IMR-90 (cell line): ENCODE measurements around the gene LPGAT1. TPM values are rescaled to one million over a fixed set of nuclear protein-coding genes. Genes with fewer than 3 reads are reported as not detected.

ENCODE experiments used
- ATAC-seq: fragments of 200-7000 bp; cut with Tn5 transposase; 2 replicates; pipeline ENCODE4 v1.9.1; 2020; ENCODE audit warnings: low read depth, mild to moderate bottlenecking, moderate library complexity
- BruUV-seq: library from RNA; stranded (reverse); fragments of 400-500 nt; replicated peaks from 2 replicates; lab custom pipeline; 2021; lab: Mats Ljungman, UMichigan
- CTCF ChIA-PET: fragments of 300-600 bp; formaldehyde crosslinking; extraction: SDS; loops from one replicate; lab custom pipeline; 2021; ENCODE audit warnings: antibody characterized with exemption; lab: Yijun Ruan, JAX
- POLR2A ChIA-PET: fragments of 300-600 bp; sonication (Branson Sonifier 250); formaldehyde crosslinking; loops from one replicate; lab custom pipeline; 2022; ENCODE audit warnings: antibody characterized with exemption; ENCODE audit not compliant: unreplicated experiment; lab: Charles Lee
- DNase-seq: peaks from one replicate; pipeline ENCODE4 v3.0.0; 2013
- H2AFZ ChIP-seq: replicated peaks from 2 replicates; pipeline ENCODE3; 2013; ENCODE audit warnings: low read length, mild to moderate bottlenecking; ENCODE audit not compliant: poor library complexity
- H2AK5ac ChIP-seq: 2 replicates; pipeline ENCODE4 v1.6.1; 2013; ENCODE audit warnings: low read depth, low read length, inconsistent platforms
- H2AK9ac ChIP-seq: replicated peaks from 2 replicates; pipeline ENCODE3; 2013; ENCODE audit warnings: mild to moderate bottlenecking, low read depth, low read length, moderate library complexity; ENCODE audit not compliant: poor library complexity
- H2BK120ac ChIP-seq: 2 replicates; pipeline ENCODE4 v1.6.1; 2013; ENCODE audit warnings: low read depth, low read length, inconsistent platforms
- H2BK15ac ChIP-seq: 3 replicates; pipeline ENCODE4 v1.6.1; 2013; ENCODE audit warnings: low read depth, low read length, inconsistent platforms
- H2BK20ac ChIP-seq: 2 replicates; pipeline ENCODE4 v1.6.1; 2013; ENCODE audit warnings: low read depth, mild to moderate bottlenecking, inconsistent platforms, low read length, moderate library complexity
- H2BK5ac ChIP-seq: 2 replicates; pipeline ENCODE4 v1.6.1; 2013; ENCODE audit warnings: mild to moderate bottlenecking, low read depth, low read length, inconsistent platforms; ENCODE audit not compliant: poor library complexity, severe bottlenecking
- H3K14ac ChIP-seq: replicated peaks from 2 replicates; pipeline ENCODE4 v1.6.1; 2013; ENCODE audit warnings: low read depth, low read length, inconsistent platforms
- H3K18ac ChIP-seq: 2 replicates; pipeline ENCODE4 v1.6.1; 2013; ENCODE audit warnings: low read depth, low read length, control low read depth
- H3K23ac ChIP-seq: 2 replicates; pipeline ENCODE4 v1.6.1; 2013; ENCODE audit warnings: low read depth, low read length, inconsistent platforms
- H3K27ac ChIP-seq: 2 replicates; pipeline ENCODE4 v1.5.1; 2013; ENCODE audit warnings: mild to moderate bottlenecking, control low read depth, low read length; ENCODE audit not compliant: insufficient read depth
- H3K27me3 ChIP-seq: 2 replicates; pipeline ENCODE4 v1.6.1; 2013; ENCODE audit warnings: low read length; ENCODE audit not compliant: control insufficient read depth, insufficient read depth
- H3K36me3 ChIP-seq: 2 replicates; pipeline ENCODE4 v1.6.1; 2013; ENCODE audit warnings: low read length, mixed read lengths; ENCODE audit not compliant: control insufficient read depth, insufficient read depth
- H3K4ac ChIP-seq: 2 replicates; pipeline ENCODE4 v1.6.1; 2013; ENCODE audit warnings: low read depth, low read length, inconsistent platforms
- H3K4me1 ChIP-seq: 2 replicates; pipeline ENCODE4 v1.6.1; 2013; ENCODE audit warnings: low read length, mixed read lengths; ENCODE audit not compliant: control insufficient read depth, insufficient read depth
- H3K4me2 ChIP-seq: 2 replicates; pipeline ENCODE4 v1.6.1; 2013; ENCODE audit warnings: low read depth, mild to moderate bottlenecking, control low read depth, low read length, moderate library complexity
- H3K4me3 ChIP-seq: 2 replicates; pipeline ENCODE4 v1.5.1; 2013; ENCODE audit warnings: low read depth, mild to moderate bottlenecking, control low read depth, low read length, moderate library complexity; ENCODE audit not compliant: insufficient read depth
- H3K56ac ChIP-seq: 2 replicates; pipeline ENCODE4 v1.6.1; 2013; ENCODE audit warnings: low read length, inconsistent platforms; ENCODE audit not compliant: insufficient read depth; ENCODE audit errors: extremely low read depth
- H3K79me1 ChIP-seq, 2 experiments: 2 replicates each; pipeline ENCODE4 v1.6.1; 2013; ENCODE audit warnings: low read length in 2 of 2, inconsistent platforms in 1 of 2, low read depth in 1 of 2
- H3K9ac ChIP-seq: 2 replicates; pipeline ENCODE4 v1.6.1; 2013; ENCODE audit warnings: low read depth, low read length, control low read depth
- H3K9me1 ChIP-seq: 2 replicates; pipeline ENCODE4 v1.6.1; 2013; ENCODE audit warnings: low read length, inconsistent platforms; ENCODE audit not compliant: insufficient read depth
- H3K9me3 ChIP-seq: 2 replicates; pipeline ENCODE4 v1.6.1; 2013; ENCODE audit warnings: low read length; ENCODE audit not compliant: control insufficient read depth, insufficient read depth
- H4K20me1 ChIP-seq: 2 replicates; pipeline ENCODE4 v1.6.1; 2013; ENCODE audit warnings: low read length, inconsistent platforms; ENCODE audit not compliant: insufficient read depth
- H4K5ac ChIP-seq: 2 replicates; pipeline ENCODE4 v1.6.1; 2013; ENCODE audit warnings: mild to moderate bottlenecking, low read depth, low read length, control low read depth
- H4K8ac ChIP-seq, 2 experiments: 2 replicates each; pipeline ENCODE4 v1.6.1; 2013; ENCODE audit warnings: low read depth in 2 of 2, low read length in 2 of 2, control low read depth in 1 of 2, inconsistent platforms in 1 of 2
- H4K91ac ChIP-seq: 2 replicates; pipeline ENCODE4 v1.6.1; 2013; ENCODE audit warnings: low read depth, low read length, inconsistent platforms; ENCODE audit not compliant: insufficient read depth
- BHLHE40 ChIP-seq: fragments of 150-350 bp; IDR thresholded peaks from 2 replicates; pipeline ENCODE4 v1.6.1; 2016; ENCODE audit warnings: mild to moderate bottlenecking, low read depth, low read length
- CEBPB ChIP-seq: IDR thresholded peaks from 2 replicates; pipeline ENCODE4 v1.6.1; 2012; ENCODE audit warnings: low read depth, low read length, improper control_type of control experiment
- CHD1 ChIP-seq: IDR thresholded peaks from 2 replicates; pipeline ENCODE4 v1.6.1; 2012; ENCODE audit warnings: low read depth, low read length, improper control_type of control experiment
- FOS ChIP-seq: fragments of 150-350 bp; IDR thresholded peaks from 2 replicates; pipeline ENCODE4 v1.6.1; 2016; ENCODE audit warnings: low read depth, low read length
- MAFK ChIP-seq: IDR thresholded peaks from 2 replicates; pipeline ENCODE4 v1.6.1; 2012; ENCODE audit warnings: low read depth, low read length, improper control_type of control experiment
- MAZ ChIP-seq: IDR thresholded peaks from 2 replicates; pipeline ENCODE4 v1.6.1; 2012; ENCODE audit warnings: low read depth, mild to moderate bottlenecking, low read length, improper control_type of control experiment, moderate library complexity, borderline replicate concordance
- MXI1 ChIP-seq: IDR thresholded peaks from 2 replicates; pipeline ENCODE4 v1.6.1; 2012; ENCODE audit warnings: low read depth, mild to moderate bottlenecking, low read length, moderate library complexity, borderline replicate concordance
- NFE2L2 ChIP-seq: fragments of 150-350 bp; IDR thresholded peaks from 2 replicates; pipeline ENCODE4 v1.6.1; 2016; ENCODE audit warnings: low read depth, mild to moderate bottlenecking, low read length
- POLR2A ChIP-seq: IDR thresholded peaks from 2 replicates; pipeline ENCODE4 v1.6.1; 2012; ENCODE audit warnings: mild to moderate bottlenecking, low read depth, low read length
- RAD21 ChIP-seq: IDR thresholded peaks from 2 replicates; pipeline ENCODE4 v1.6.1; 2012; ENCODE audit warnings: low read length, improper control_type of control experiment
- RCOR1 ChIP-seq: IDR thresholded peaks from 2 replicates; pipeline ENCODE4 v1.6.1; 2012; ENCODE audit warnings: mild to moderate bottlenecking, low read length, improper control_type of control experiment; ENCODE audit not compliant: insufficient replicate concordance
- RFX5 ChIP-seq: IDR thresholded peaks from 2 replicates; pipeline ENCODE4 v1.8.0; 2012; ENCODE audit warnings: low read depth, mild to moderate bottlenecking, low read length, moderate library complexity
- SMC3 ChIP-seq: fragments of 150-350 bp; IDR thresholded peaks from 2 replicates; pipeline ENCODE4 v1.6.1; 2016; ENCODE audit warnings: low read depth, mild to moderate bottlenecking, antibody characterized with exemption, low read length, moderate library complexity
- WGBS, 2 experiments: methylation state at CpG; one replicate each; pipeline versions ENCODE4 v1.1.5 to v1.1.7; 2013; ENCODE audit warnings: missing lambda C conversion rate in 2 of 2; ENCODE audit not compliant: insufficient read length in 1 of 2; ENCODE audit errors: extremely low coverage in 2 of 2; 5-methylcytosine and 5-hydroxymethylcytosine counted together
- dilution Hi-C: fragments of 300-500 bp; cut with HindIII; formaldehyde crosslinking; loops from one replicate; pipeline ENCODE4 v1.14.3; 2018; ENCODE audit warnings: low sequenced_read_pairs; ENCODE audit not compliant: unreplicated experiment
- in situ Hi-C: fragments of 300-500 bp; cut with MboI; formaldehyde crosslinking; loops from 3 replicates; pipeline ENCODE4 v1.14.3; 2019; ENCODE audit warnings: low sequenced_read_pairs, inconsistent platforms, mixed read lengths
- intact Hi-C: fragments of 100-400 bp; cut with micrococcal nuclease; formaldehyde crosslinking; loops from 2 replicates; pipeline ENCODE4 v1.10.0; 2022
- polyA plus RNA-seq, 3 experiments: library from polyadenylated mRNA; depleted of rRNA; stranded (reverse); fragments of >200 nt; gene quantifications; 2 replicates each; pipeline ENCODE4 v1.2.3, GENCODE V29; 2012; ENCODE audit warnings: low replicate concordance in 1 of 3
- total RNA-seq: library from RNA; depleted of rRNA; stranded (reverse); fragments of >200 nt; gene quantifications from 2 replicates; pipeline ENCODE4 v1.2.3, GENCODE V29; 2012
- TF ChIP-seq, protein P1 (sequence below): fragments of 150-350 bp; IDR thresholded peaks from 2 replicates; pipeline ENCODE4 v1.6.1; 2017; ENCODE audit warnings: mild to moderate bottlenecking, antibody characterized with exemption, low read length, low read depth
- TF ChIP-seq, protein P2 (sequence below): conservative IDR thresholded peaks from 2 replicates; pipeline ENCODE4 v1.5.1; 2012; ENCODE audit warnings: mild to moderate bottlenecking, low read depth, low read length, improper control_type of control experiment
- TF ChIP-seq, protein P3 (sequence below): fragments of 150-350 bp; IDR thresholded peaks from 2 replicates; pipeline ENCODE4 v1.6.1; 2016; ENCODE audit warnings: low read depth, mild to moderate bottlenecking, low read length, moderate library complexity, borderline replicate concordance

The LPGAT1 gene
- total and polyA plus RNA-seq, 2 of the 4 experiments (the other 2 are of a cell fraction): 6.7 to 13.6 TPM

DNA sequence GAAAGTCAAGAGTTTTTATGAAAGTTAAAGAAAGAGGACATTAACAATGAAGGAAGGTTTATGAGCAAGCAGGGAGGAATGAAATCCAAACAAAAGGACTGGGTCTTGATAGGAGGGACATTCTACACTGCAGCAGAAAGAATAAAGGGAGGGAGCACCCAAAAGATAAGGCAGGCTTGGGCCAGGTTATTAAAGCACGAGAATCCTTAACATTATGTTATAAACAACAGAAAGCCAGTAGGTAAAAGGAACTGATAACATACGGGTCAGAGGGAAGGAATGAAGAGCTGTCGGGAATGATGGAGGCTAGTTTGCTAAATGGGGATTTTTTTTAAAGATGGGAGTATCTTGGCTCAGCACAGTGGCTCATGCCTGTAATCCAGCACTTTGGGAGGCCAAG, 19.4 kb downstream of the LPGAT1 start:
- Histone ChIP-seq H3K36me3 (peaks cover 2% of the 10 kb centered on the region; the same call in 1 of the 2 replicates), H3K27ac (no peak overlapping the region), H4K8ac (no peak overlapping the region), H3K9me1 (peaks cover 4% of the 10 kb centered on the region; the same call in 1 of the 2 replicates), H2BK15ac (no peak overlapping the region), H3K27me3 (no peaks in the 10 kb centered on the region), H3K14ac (no peak overlapping the region), H4K20me1 (no peaks in the 10 kb centered on the region), H2BK120ac (no peak overlapping the region), H3K4me3 (no peak overlapping the region), H3K4ac (no peak overlapping the region), H4K5ac (no peak overlapping the region), H3K9ac (no peak overlapping the region), H3K18ac (no peak overlapping the region), H3K23ac (no peak overlapping the region), H2BK5ac (no peak overlapping the region), H4K91ac (no peak overlapping the region), H3K56ac (no peak overlapping the region), H2AK5ac (no peak overlapping the region), H2AK9ac (no peak overlapping the region), H3K9me3 (no peaks in the 10 kb centered on the region), H3K4me2 (no peak overlapping the region), H2BK20ac (no peak overlapping the region), H3K4me1 (no peaks in the 10 kb centered on the region), H2AFZ (no peak overlapping the region), H3K79me1 (peaks cover 10 to 23% of the 10 kb centered on the region in 2 experiments)
- ChIA-PET CTCF (no interaction called here), POLR2A (no interaction called here)
- TF ChIP-seq MAZ (no peak), RAD21 (no peak), MXI1 (no peak), RCOR1 (no peak), NFE2L2 (no peak), MAFK (no peak), POLR2A (no peak), SMC3 (no peak), RFX5 (no peak), CHD1 (no peak), FOS (no peak), BHLHE40 (no peak), CEBPB (no peak)
- TF ChIP-seq, protein P1, sequence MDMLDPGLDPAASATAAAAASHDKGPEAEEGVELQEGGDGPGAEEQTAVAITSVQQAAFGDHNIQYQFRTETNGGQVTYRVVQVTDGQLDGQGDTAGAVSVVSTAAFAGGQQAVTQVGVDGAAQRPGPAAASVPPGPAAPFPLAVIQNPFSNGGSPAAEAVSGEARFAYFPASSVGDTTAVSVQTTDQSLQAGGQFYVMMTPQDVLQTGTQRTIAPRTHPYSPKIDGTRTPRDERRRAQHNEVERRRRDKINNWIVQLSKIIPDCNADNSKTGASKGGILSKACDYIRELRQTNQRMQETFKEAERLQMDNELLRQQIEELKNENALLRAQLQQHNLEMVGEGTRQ: no peak
- TF ChIP-seq, protein P2, sequence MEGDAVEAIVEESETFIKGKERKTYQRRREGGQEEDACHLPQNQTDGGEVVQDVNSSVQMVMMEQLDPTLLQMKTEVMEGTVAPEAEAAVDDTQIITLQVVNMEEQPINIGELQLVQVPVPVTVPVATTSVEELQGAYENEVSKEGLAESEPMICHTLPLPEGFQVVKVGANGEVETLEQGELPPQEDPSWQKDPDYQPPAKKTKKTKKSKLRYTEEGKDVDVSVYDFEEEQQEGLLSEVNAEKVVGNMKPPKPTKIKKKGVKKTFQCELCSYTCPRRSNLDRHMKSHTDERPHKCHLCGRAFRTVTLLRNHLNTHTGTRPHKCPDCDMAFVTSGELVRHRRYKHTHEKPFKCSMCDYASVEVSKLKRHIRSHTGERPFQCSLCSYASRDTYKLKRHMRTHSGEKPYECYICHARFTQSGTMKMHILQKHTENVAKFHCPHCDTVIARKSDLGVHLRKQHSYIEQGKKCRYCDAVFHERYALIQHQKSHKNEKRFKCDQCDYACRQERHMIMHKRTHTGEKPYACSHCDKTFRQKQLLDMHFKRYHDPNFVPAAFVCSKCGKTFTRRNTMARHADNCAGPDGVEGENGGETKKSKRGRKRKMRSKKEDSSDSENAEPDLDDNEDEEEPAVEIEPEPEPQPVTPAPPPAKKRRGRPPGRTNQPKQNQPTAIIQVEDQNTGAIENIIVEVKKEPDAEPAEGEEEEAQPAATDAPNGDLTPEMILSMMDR: no peak
- TF ChIP-seq, protein P3, sequence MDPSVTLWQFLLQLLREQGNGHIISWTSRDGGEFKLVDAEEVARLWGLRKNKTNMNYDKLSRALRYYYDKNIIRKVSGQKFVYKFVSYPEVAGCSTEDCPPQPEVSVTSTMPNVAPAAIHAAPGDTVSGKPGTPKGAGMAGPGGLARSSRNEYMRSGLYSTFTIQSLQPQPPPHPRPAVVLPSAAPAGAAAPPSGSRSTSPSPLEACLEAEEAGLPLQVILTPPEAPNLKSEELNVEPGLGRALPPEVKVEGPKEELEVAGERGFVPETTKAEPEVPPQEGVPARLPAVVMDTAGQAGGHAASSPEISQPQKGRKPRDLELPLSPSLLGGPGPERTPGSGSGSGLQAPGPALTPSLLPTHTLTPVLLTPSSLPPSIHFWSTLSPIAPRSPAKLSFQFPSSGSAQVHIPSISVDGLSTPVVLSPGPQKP: no peak
- ATAC-seq: no peak
- intact Hi-C loops (no loop called here), dilution Hi-C loops (no loop called here), in situ Hi-C loops (no loop called here)
- BruUV-seq: no TSS peak
- no peak for DNase-seq
- WGBS, 2 experiments: no CpG with 5 or more reads among the region's 3 CpGs
